MG63 (cell line): ENCODE results near the gene RNLS. TPM values are rescaled to one million over a fixed set of nuclear protein-coding genes. Genes with fewer than 3 reads are reported as not detected.

Source experiments
- DNase-seq: peaks from one replicate; pipeline ENCODE4 v3.0.0-alpha.2; 2020
- H3K27me3 ChIP-seq: fragments of 250-450 bp; sonication (Bioruptor Pico); 2 replicates; pipeline ENCODE4 v1.5.1; 2020; ENCODE audit warnings: mild to moderate bottlenecking, moderate library complexity
- H3K36me3 ChIP-seq: fragments of 250-450 bp; sonication (Bioruptor Pico); 2 replicates; pipeline ENCODE4 v1.5.1; 2020; ENCODE audit warnings: mild to moderate bottlenecking, moderate library complexity
- H3K4me3 ChIP-seq: fragments of 250-450 bp; sonication (Bioruptor Pico); 2 replicates; pipeline ENCODE4 v1.5.1; 2020; ENCODE audit warnings: mild to moderate bottlenecking, moderate library complexity
- H3K9me3 ChIP-seq: fragments of 250-450 bp; sonication (Bioruptor Pico); 2 replicates; pipeline ENCODE4 v1.5.1; 2020; ENCODE audit warnings: mild to moderate bottlenecking, moderate library complexity
- total RNA-seq: library from RNA; depleted of rRNA; stranded (reverse); fragments of >200 nt; shearing (Covaris generic); gene quantifications from 2 replicates; pipeline ENCODE4 v1.2.3, GENCODE V29; 2014; ENCODE audit warnings: low replicate concordance

RNLS gene
- total RNA-seq, 1 experiment from 2014 or later, result 14.8 TPM

GRCh38 chr10:88262591-88263234 lies 320.4 kb downstream of the RNLS start:
- Histone ChIP-seq H3K27me3 (no peaks in the 10 kb centered on the region), H3K4me3 (no peak overlapping the region), H3K36me3 (no peaks in the 10 kb centered on the region), H3K9me3 (no peaks in the 10 kb centered on the region)
- no peak for DNase-seq

GRCh38 chr10:88261152-88261551 lies 322.0 kb downstream of the RNLS start:
- H3K9me3 ChIP-seq, result no peaks in the 10 kb centered on the region
- no peak for DNase-seq

GRCh38 chr10:88260329-88261051 lies 322.6 kb downstream of the RNLS start:
- Histone ChIP-seq H3K9me3 (no peaks in the 10 kb centered on the region), H3K4me3 (no peak overlapping the region), H3K27me3 (no peaks in the 10 kb centered on the region), H3K36me3 (no peaks in the 10 kb centered on the region)
- no peak for DNase-seq

More at GRCh38 chr10:88261152-88261551, 322.0 kb downstream of the RNLS start:
- Histone ChIP-seq H3K27me3 (no peaks in the 10 kb centered on the region), H3K4me3 (no peak overlapping the region), H3K36me3 (no peaks in the 10 kb centered on the region)

GRCh38 chr10:88259381-88259780 lies 323.7 kb downstream of the RNLS start:
- no peaks in the 10 kb centered on the region for H3K27me3 ChIP-seq
- no peak for DNase-seq
- H3K4me3 ChIP-seq, result no peak overlapping the region
- no peaks in the 10 kb centered on the region for H3K9me3 ChIP-seq
- H3K36me3 ChIP-seq, result no peaks in the 10 kb centered on the region

- no peaks in the 10 kb centered on the region for H3K36me3 ChIP-seq
- DNase-seq, result no peak
- H3K27me3 ChIP-seq, result no peaks in the 10 kb centered on the region
- H3K9me3 ChIP-seq, result no peaks in the 10 kb centered on the region
- no peak overlapping the region for H3K4me3 ChIP-seq
Measured at GRCh38 chr10:88256886-88257285, 326.2 kb downstream of the RNLS start.

GRCh38 chr10:88256013-88256680 lies 327.0 kb downstream of the RNLS start:
- Histone ChIP-seq H3K36me3 (no peaks in the 10 kb centered on the region), H3K9me3 (no peaks in the 10 kb centered on the region), H3K4me3 (no peak overlapping the region), H3K27me3 (no peaks in the 10 kb centered on the region)
- DNase-seq, result no peak

- Histone ChIP-seq H3K9me3 (no peaks in the 10 kb centered on the region), H3K4me3 (no peak overlapping the region), H3K27me3 (no peaks in the 10 kb centered on the region), H3K36me3 (no peaks in the 10 kb centered on the region)
- peak; percentile 86 for DNase-seq
Measured at GRCh38 chr10:88254091-88254490, 329.0 kb downstream of the RNLS start.

GRCh38 chr10:88253622-88254021 lies 329.5 kb downstream of the RNLS start:
- Histone ChIP-seq H3K27me3 (no peaks in the 10 kb centered on the region), H3K36me3 (no peaks in the 10 kb centered on the region), H3K9me3 (no peaks in the 10 kb centered on the region), H3K4me3 (no peak overlapping the region)
- DNase-seq, result no peak

- DNase-seq, result no peak
- Histone ChIP-seq H3K36me3 (no peaks in the 10 kb centered on the region), H3K9me3 (no peaks in the 10 kb centered on the region), H3K4me3 (no peak overlapping the region), H3K27me3 (no peaks in the 10 kb centered on the region)
Measured at GRCh38 chr10:88253128-88253527, 330.0 kb downstream of the RNLS start.

GRCh38 chr10:88249450-88249849 lies 333.7 kb downstream of the RNLS start:
- H3K27me3 ChIP-seq, result no peaks in the 10 kb centered on the region
- no peak for DNase-seq
- no peaks in the 10 kb centered on the region for H3K36me3 ChIP-seq
- H3K4me3 ChIP-seq, result no peak overlapping the region
- peaks cover 3% of the 10 kb centered on the region; the same call in 1 of the 2 replicates for H3K9me3 ChIP-seq

GRCh38 chr10:88246675-88247074 lies 336.4 kb downstream of the RNLS start:
- DNase-seq, result no peak
- no peaks in the 10 kb centered on the region for H3K27me3 ChIP-seq
- H3K36me3 ChIP-seq, result no peaks in the 10 kb centered on the region
- H3K9me3 ChIP-seq, result peaks cover 3% of the 10 kb centered on the region; the same call in 1 of the 2 replicates
- no peak overlapping the region for H3K4me3 ChIP-seq

GRCh38 chr10:88245974-88246511 lies 337.1 kb downstream of the RNLS start:
- Histone ChIP-seq H3K9me3 (peaks cover 3% of the 10 kb centered on the region; the same call in 1 of the 2 replicates), H3K4me3 (no peak overlapping the region), H3K27me3 (no peaks in the 10 kb centered on the region), H3K36me3 (no peaks in the 10 kb centered on the region)
- DNase-seq, result peak; percentile 30

- no peaks in the 10 kb centered on the region for H3K27me3 ChIP-seq
- no peak overlapping the region for H3K4me3 ChIP-seq
- peaks cover 3% of the 10 kb centered on the region; the same call in 1 of the 2 replicates for H3K9me3 ChIP-seq
- no peaks in the 10 kb centered on the region for H3K36me3 ChIP-seq
- DNase-seq, result no peak
Measured at GRCh38 chr10:88244781-88245625, 338.1 kb downstream of the RNLS start.

- DNase-seq, result peak; percentile 7
Measured at GRCh38 chr10:88243836-88244730, 339.0 kb downstream of the RNLS start.

GRCh38 chr10:88243202-88243744 lies 339.8 kb downstream of the RNLS start:
- H3K4me3 ChIP-seq, result no peak overlapping the region
- DNase-seq, result no peak
- H3K27me3 ChIP-seq, result no peaks in the 10 kb centered on the region
- no peaks in the 10 kb centered on the region for H3K36me3 ChIP-seq
- peaks cover 3% of the 10 kb centered on the region; the same call in 1 of the 2 replicates for H3K9me3 ChIP-seq

More at GRCh38 chr10:88243836-88244730, 339.0 kb downstream of the RNLS start:
- Histone ChIP-seq H3K36me3 (no peaks in the 10 kb centered on the region), H3K4me3 (no peak overlapping the region), H3K27me3 (no peaks in the 10 kb centered on the region), H3K9me3 (peaks cover 3% of the 10 kb centered on the region; the same call in 1 of the 2 replicates)
